ENCODE data around the gene ZNF783.

ZNF783 gene

GRCh38 chr7:149280151-149280550 is 18.2 kb downstream of the ZNF783 start:
- Histone ChIP-seq H3K27ac (ENCODE audit: low read depth, low read length, poor library complexity, severe bottlenecking) (no peak overlapping the region), H3F3A (ENCODE audit: insufficient read depth, low read length) (no peaks in the 10 kb centered on the region), H3K4me1 (ENCODE audit: insufficient read depth, low read length, severe bottlenecking) (peaks cover 19% of the 10 kb centered on the region), H3K9me2 (ENCODE audit: low read depth, low read length) (no peaks in the 10 kb centered on the region), H3K9me3 (ENCODE audit: low read length) (no peaks in the 10 kb centered on the region), H3K9ac (ENCODE audit: low read length) (no peak overlapping the region), H2AFZ (ENCODE audit: low read length) (no peak overlapping the region), H3K36me3 (ENCODE audit: insufficient read depth, low read length) (peaks cover 55% of the 10 kb centered on the region), H3K4me3 (ENCODE audit: low read depth, low read length, poor library complexity, severe bottlenecking) (no peak overlapping the region), H4K20me1 (ENCODE audit: insufficient read depth, low read length) (no peaks in the 10 kb centered on the region), H3K27me3 (ENCODE audit: insufficient read depth, low read length) (no peaks in the 10 kb centered on the region), H3K79me2 (ENCODE audit: insufficient read depth, low read length) (no peaks in the 10 kb centered on the region), H3K4me2 (ENCODE audit: low read length) (no peak overlapping the region)
- TF ChIP-seq EZH2 (IDR thresholded peaks at IDR 0.05; ENCODE audit: borderline replicate concordance, low read length) (no peak), CTCF (IDR thresholded peaks at IDR 0.05; ENCODE audit: low read length) (no peak)

GRCh38 chr7:149280661-149281507 is 18.9 kb downstream of the ZNF783 start:
- Histone ChIP-seq H3K4me2 (ENCODE audit: low read length) (no peak overlapping the region), H3K9me3 (ENCODE audit: low read length) (no peaks in the 10 kb centered on the region), H3K79me2 (ENCODE audit: insufficient read depth, low read length) (no peaks in the 10 kb centered on the region), H3K9me2 (ENCODE audit: low read depth, low read length) (no peaks in the 10 kb centered on the region), H2AFZ (ENCODE audit: low read length) (no peak overlapping the region), H3K4me1 (ENCODE audit: insufficient read depth, low read length, severe bottlenecking) (peaks cover 25% of the 10 kb centered on the region), H4K20me1 (ENCODE audit: insufficient read depth, low read length) (no peaks in the 10 kb centered on the region), H3K4me3 (ENCODE audit: low read depth, low read length, poor library complexity, severe bottlenecking) (no peak overlapping the region), H3K27me3 (ENCODE audit: insufficient read depth, low read length) (no peaks in the 10 kb centered on the region), H3K27ac (ENCODE audit: low read depth, low read length, poor library complexity, severe bottlenecking) (no peak overlapping the region), H3K9ac (ENCODE audit: low read length) (no peak overlapping the region), H3K36me3 (ENCODE audit: insufficient read depth, low read length) (peaks cover 47% of the 10 kb centered on the region), H3F3A (ENCODE audit: insufficient read depth, low read length) (no peaks in the 10 kb centered on the region)
- no peak for TF ChIP-seq EZH2 (IDR thresholded peaks at IDR 0.05; ENCODE audit: borderline replicate concordance, low read length)
- TF ChIP-seq CTCF (IDR thresholded peaks at IDR 0.05; ENCODE audit: low read length), result no peak

DNA sequence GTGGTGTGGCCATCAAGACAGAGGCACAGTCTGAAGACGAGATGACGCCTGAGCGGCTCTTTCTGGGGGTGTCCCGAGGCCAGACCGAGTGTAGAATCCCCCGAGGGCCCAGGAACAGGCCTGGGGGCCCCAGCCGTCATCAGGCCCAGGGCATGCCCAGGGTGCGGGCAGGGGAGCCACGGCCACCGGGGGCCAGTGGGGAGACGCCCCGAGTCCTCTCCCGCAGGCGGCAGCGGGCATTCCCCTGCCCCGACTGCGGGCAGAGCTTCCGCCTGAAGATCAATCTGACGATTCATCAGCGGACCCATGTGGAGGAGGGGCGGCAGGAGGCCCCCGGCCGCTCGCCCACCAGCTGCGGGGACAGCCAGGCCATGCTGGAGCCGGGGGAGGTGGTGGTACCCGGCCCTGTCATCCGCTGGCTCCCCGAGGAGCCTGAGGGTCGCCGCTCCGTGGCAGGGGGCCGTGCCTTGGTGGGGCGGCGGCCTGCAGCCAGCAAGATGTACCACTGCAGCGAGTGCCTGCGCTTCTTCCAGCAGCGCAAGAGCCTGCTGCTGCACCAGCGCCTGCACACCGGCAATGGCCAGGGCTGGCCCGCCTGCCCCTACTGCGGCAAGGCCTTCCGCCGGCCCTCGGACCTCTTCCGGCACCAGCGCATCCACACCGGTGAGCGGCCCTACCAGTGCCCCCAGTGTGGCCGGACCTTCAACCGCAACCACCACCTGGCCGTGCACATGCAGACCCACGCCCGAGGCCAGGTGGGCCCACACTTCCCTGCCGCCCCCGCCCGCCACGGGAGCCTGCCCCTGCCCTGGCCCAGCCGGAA is 19.7 kb downstream of the ZNF783 start:
- Histone ChIP-seq H3K27ac (ENCODE audit: low read depth, low read length, poor library complexity, severe bottlenecking) (peak overlapping the region; percentile 26), H3K9me3 (ENCODE audit: low read length) (no peaks in the 10 kb centered on the region), H3K4me3 (ENCODE audit: low read depth, low read length, poor library complexity, severe bottlenecking) (no peak overlapping the region), H2AFZ (ENCODE audit: low read length) (no peak overlapping the region), H3K4me2 (ENCODE audit: low read length) (no peak overlapping the region), H3K9me2 (ENCODE audit: low read depth, low read length) (no peaks in the 10 kb centered on the region), H4K20me1 (ENCODE audit: insufficient read depth, low read length) (no peaks in the 10 kb centered on the region), H3K79me2 (ENCODE audit: insufficient read depth, low read length) (no peaks in the 10 kb centered on the region), H3K36me3 (ENCODE audit: insufficient read depth, low read length) (peaks cover 42% of the 10 kb centered on the region), H3K27me3 (ENCODE audit: insufficient read depth, low read length) (no peaks in the 10 kb centered on the region), H3F3A (ENCODE audit: insufficient read depth, low read length) (no peaks in the 10 kb centered on the region), H3K9ac (ENCODE audit: low read length) (no peak overlapping the region), H3K4me1 (ENCODE audit: insufficient read depth, low read length, severe bottlenecking) (peaks cover 30% of the 10 kb centered on the region)
- TF ChIP-seq EZH2 (IDR thresholded peaks at IDR 0.05; ENCODE audit: borderline replicate concordance, low read length) (no peak), CTCF (IDR thresholded peaks at IDR 0.05; ENCODE audit: low read length) (no peak)

Data from OCI-LY1 (cell line).